22Rv1 (cell line): ENCODE data around the gene BTBD9.

ENCODE experiments used
- CTCF ChIP-seq: fragments of 450-650 bp; IDR thresholded peaks from 2 replicates; pipeline ENCODE4 v1.5.1; 2017; ENCODE audit warnings: mild to moderate bottlenecking
- ZFX ChIP-seq: fragments of 450-650 bp; IDR thresholded peaks from 2 replicates; pipeline ENCODE4 v1.6.1; 2017; ENCODE audit warnings: antibody characterized with exemption, borderline replicate concordance

- no peak for TF ChIP-seq CTCF
- no peak for TF ChIP-seq ZFX
Observed at GRCh38 chr6:38212579-38212978, 427.1 kb downstream of the BTBD9 start.
